ENCODE data around the gene SPATA9.
A peak's percentile ranks its signal among the peaks of the same experiment; 100 is the strongest.

SPATA9 gene, protein sequence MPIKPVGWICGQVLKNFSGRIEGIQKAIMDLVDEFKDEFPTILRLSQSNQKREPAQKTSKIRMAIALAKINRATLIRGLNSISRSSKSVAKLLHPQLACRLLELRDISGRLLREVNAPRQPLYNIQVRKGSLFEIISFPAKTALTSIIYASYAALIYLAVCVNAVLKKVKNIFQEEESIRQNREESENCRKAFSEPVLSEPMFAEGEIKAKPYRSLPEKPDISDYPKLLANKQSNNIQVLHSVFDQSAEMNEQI

GRCh38 chr5:95682891-95683290 is at the start of gene SPATA9:
TSS of gene SPATA9 (minus strand) at chr5:95682991. CDS start at chr5:95682854, 137 bp downstream.
- no peak for DNase-seq (ENCODE audit: low spot score)

DNA sequence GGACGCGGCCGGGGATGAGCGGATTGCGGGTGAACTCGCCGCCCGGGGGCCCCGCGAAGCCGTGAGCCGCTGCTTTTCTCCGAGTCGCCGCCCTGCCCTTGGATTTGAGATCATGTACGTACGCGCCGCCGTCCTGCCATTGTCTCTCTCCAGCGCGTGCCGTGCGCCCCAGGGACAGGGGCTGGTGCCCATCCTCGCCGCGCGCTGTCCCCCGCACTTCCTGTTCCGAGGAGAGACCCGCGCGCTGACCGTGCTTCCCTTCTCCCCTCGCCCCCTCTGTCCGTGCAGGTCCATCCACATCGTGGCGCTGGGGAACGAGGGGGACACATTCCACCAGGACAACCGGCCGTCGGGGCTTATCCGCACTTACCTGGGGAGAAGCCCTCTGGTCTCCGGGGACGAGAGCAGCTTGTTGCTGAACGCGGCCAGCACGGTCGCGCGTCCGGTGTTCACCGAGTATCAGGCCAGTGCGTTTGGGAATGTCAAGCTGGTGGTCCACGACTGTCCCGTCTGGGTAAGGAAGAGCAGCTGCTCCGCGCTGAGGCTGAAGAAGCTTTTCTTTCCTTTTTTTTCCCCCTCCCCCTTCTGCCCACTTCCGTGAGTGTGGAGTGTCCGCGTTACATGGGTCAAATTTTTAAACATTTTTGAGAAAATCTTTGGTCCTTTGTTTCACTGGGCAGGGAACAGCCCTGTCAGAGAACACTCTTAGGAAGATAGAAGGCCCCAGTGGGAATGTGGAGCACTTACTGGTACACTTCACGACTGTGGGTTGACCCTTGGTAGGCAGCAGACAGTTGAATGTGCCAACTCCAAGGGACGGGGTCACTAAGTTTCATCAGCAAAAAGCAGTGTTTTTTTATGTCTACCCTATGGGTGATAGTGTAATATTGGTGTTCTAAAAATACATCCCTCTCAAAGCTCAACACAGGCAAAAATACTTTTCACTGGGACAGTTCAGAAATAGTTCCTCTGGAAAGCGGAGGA is 49.1 kb upstream of the SPATA9 start:
- peak; percentile 21 for DNase-seq (ENCODE audit: low spot score)

DNA sequence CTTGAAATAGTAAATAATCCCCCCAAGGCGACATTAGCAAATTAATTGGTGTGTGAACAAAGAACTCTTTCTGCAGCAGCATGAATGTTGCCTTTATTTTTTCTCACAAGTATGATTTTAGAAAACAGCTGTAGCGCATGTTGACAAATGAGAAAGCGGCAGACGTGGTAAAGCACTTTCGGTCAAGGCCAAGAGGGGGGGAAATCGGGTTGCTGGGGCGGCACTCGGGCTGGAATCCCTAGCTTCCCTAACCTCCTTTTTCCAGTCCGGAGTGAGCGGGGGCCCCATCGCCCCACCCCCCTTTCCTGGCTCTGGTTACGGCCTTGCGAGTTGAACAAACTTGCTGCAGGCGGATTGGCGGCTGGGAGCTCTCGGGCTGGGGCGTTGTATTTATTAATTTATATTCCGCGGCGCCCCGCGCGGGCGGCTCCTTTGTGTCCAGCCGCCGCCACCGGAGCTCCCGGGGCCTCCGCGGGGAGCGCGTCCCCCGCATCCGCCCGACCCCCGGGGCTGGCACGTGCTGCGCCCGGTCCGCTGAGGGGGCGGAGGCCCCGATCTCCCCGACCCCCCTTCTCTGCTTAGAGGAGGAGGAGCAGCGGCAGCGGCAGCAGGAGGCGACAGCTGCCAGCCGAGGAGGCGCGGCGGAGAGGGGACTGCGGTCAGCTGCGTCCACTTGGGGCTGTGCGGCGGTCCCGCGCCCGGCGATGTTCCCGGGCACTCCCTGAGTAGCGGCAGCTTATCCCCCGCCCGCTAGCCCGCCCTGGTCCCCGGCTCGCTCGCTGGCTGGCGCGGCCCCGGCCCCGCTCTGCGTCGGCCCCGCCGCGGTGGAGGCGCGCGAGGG is 48.2 kb upstream of the SPATA9 start, which contains the start of gene RHOBTB3:
TSS of gene RHOBTB3 (plus strand) at position 607 of the 841 bp plus-strand sequence. CDS start 347 bp downstream, outside the sequence.
- peak; percentile 38 for DNase-seq (ENCODE audit: low spot score)

DNA sequence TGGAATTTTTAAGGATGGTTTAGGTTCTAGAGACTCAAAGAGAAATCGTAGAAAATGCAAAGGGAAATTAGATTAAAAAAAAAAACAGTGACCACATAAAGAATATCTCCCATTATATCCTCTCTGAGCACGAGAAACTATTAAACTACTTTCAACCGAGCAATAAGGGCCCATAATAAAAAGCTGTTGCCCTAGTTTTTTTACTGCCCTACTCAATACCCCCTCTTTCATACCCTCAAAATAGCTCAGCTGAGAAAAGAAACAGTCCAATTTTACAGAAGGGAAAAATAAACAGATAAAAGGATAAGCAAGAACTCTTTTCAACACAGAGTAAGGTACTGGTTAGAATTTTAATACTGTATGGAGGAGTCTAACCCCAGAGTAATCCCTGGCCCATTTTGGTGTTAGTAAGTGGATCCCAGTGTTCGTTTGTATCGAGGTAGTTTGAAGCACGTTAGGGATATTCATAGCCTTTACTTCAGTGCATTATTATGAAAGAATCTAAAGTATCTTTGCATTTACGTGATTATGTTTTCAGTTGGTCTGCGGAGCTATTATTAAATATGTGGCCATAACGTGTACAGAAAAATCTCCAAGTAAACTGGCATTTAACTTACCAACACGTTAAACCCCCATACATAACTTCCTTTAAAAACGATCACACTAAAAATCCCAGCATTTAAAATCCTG is 47.4 kb upstream of the SPATA9 start:
- no peak for DNase-seq (ENCODE audit: low spot score)

DNA sequence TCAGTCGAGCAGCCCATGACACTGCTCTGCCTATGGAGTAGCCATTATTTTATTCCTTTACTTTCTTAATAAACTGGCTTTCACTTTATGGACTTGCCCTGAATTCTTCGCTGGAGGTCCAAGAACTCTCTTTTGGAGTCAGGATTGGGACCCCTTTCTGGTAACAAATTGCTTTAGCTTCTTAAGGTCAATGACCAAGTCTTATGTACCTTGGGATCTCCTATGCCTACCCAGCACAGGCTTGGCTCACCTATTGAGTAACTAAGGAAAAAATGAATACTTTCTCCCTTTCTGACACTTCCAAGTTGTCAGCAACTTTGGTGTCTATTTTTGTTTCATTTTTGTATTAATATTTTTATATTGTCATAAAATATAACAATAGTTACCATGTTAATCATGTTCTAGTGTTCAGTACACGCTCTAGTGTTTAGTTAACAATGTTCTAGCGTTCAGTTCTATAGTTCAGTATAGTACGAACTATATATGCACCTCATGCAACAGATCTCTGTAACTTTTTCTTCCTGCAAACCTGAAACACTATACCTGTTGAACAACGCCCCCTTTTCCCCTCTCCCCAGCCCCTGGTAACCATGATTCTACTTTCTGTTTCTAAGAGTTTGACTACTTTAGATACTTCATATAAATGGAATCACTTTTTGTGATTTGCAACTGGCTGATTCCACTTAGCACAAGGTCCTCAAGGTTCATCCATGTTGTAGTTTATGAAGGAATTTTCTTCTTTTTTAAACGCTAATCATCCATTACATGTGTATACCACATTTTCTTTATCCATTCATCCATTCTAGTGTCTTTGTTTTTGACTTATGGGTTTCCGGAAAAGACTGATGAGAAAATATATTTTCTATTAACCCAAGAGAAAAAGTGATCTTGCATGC is 46.6 kb upstream of the SPATA9 start:
- no peak for DNase-seq (ENCODE audit: low spot score)

GRCh38 chr5:95728494-95729114 is 45.8 kb upstream of the SPATA9 start:
- no peak for DNase-seq (ENCODE audit: low spot score)

DNA sequence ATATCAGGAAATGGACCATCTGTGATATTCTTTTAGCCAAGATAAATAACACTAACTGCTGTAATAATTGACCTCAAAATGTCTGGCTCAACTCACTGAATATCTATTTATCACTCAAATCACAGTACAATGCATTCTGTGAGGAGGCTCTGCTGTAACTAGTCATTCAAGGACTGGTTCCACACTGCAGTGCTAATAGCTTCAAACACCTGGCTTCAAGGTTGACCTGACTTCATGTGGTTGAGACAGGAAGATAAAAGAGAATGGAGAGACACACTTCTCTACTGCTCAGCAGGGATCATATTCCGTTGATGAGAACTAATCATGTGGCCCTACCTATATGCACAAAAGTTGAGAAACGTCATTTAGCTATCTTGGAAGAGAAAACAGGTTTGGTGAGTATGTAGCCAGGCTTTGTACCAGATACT is 45.0 kb upstream of the SPATA9 start:
- no peak for DNase-seq (ENCODE audit: low spot score)

- no peak for DNase-seq (ENCODE audit: low spot score)
Measured at GRCh38 chr5:95726811-95727763, 44.3 kb upstream of the SPATA9 start.

DNA sequence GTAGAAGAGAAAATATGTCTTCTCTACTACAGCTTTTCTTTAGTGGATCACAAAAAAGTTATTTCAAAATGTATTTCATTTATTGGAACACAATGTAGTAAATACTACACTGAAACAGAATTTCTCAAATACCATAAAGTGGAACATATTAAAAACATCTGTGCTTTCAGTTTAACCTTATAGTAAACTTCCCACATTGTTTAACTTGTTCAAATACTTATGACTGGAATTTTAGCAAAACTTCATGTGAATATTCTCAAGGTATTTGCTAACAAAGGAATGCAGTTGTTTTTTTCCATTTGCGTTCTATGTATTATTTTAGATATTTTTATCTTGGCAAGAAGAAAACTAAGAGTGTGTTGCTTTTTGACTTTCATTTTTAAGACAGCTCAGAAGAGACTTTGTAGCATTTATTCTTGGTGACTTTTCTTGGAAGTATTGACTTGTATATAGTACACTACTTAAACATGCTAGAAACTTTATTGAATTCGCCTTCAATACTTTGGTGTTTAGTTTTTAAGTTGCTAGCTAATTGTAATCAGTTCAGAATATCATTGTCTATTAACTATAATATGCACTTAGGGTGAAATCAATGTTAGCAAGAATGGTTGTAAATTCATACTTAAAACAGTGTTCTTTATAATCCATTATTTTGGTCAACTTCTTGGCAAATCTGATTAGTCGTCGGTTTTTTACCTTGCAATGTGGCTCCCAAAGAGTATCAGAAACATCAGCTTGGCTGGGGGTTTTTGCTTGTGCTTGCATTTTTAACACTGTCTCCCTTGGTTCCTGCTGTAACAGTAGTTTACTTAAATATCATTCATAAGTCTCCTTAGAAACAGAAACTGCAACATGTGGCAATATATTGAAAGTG is 43.4 kb upstream of the SPATA9 start:
- no peak for DNase-seq (ENCODE audit: low spot score)

- DNase-seq (ENCODE audit: low spot score), result no peak
Measured at GRCh38 chr5:95725071-95725820, 42.5 kb upstream of the SPATA9 start.

DNA sequence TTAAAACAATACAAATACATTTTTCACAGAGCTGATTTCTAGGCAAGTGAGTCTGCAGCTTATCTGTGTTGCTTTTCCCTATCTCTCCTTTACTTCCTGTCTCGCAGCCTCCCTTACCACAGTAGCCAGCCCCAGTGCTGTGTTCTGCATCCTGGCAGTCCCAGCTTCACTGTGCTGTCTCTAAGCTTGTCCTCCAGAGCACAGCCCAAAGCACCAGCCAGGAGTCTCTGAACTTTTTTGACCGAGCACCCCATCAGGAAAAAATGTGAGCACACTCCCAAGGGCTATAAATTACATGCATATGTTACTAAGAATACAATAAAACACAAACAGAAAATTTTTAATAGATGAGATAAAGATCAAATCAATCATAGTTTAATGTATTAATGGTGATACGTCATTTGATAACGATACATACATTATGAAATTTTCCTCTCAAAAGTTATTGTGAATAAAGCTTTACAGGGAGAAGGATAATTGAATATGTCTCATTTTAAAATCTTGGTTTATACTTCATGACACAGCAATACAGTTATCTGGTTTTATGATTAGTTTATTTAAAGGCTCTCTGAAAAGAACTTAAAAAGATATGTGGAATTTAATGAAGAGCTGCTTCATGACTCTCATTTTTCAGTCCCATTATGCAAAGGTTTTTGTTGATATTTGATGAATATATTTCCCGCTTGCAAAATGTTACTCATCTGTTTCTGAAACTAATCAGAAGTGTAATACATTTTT is 41.0 kb upstream of the SPATA9 start:
- no peak for DNase-seq (ENCODE audit: low spot score)

GRCh38 chr5:95721582-95722295 is 38.9 kb upstream of the SPATA9 start:
- DNase-seq (ENCODE audit: low spot score), result no peak

DNA sequence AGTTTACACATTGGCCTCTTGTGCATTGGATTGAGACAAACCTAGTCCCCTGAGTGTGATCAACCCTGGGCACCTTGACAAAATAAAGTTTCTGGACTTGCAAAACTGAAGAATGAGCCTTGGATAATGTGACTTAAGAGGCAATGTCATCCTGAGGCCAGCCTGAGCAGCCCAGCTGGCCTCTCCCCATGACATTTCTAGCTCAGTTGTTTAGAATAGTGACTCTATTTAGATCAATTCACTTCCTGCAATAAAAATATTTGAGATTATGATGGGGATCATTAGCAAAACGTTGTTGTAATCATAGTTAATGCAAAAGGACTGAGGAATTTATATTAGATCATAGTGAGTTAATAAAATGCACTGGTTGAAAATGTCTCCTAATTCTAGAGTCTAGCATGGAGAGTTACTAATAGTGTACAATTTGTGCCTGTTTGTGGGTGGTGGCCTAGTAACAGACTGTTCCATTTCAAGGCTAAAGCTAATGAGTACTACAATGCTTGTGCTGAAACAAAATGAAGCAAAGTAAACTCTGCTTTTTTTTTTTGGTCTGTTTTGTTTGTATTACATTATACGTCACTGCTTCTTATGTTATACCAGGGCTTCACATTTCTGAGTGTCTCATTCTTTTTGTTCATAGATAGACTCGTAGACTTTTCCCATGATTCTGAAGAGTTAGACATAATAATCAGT is 37.4 kb upstream of the SPATA9 start:
- no peak for DNase-seq (ENCODE audit: low spot score)

GRCh38 chr5:95718738-95719137 is 35.9 kb upstream of the SPATA9 start:
- DNase-seq (ENCODE audit: low spot score), result no peak

DNA sequence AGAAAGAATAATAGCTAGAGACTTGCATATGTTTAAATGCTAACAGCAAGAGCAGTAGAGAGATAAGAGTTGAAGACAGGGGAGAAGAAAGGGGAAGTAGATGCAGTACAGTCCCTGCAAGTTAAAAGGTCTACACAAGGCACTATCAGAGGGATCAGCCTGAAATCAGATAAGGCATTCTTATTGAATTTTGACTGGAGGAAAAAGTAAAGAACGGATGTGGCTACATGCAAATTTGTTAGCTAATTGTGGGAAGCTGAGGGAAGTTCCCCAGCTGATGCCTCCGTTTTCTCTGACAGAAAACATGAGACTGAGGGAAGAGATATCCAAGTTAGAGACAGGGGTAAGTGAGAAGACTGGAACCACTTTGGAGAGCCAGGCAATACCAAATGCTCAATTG is 35.4 kb upstream of the SPATA9 start:
- DNase-seq (ENCODE audit: low spot score), result peak; percentile 57
